ENCODE results near the gene USP4.

- TF ChIP-seq EZH2 (IDR thresholded peaks at IDR 0.05), result no peak
- TF ChIP-seq POLR2AphosphoS5 (IDR thresholded peaks at IDR 0.05; ENCODE audit: borderline replicate concordance, low read depth, low read length), result no peak
These were observed 32.1 kb upstream of the USP4 start for GRCh38 chr3:49371946-49372345.

Measured in SK-N-MC (cell line).